H1 (cell line): ENCODE results near the gene C3orf20. TPM values are rescaled to one million over a fixed set of nuclear protein-coding genes. Genes with fewer than 3 reads are reported as not detected.

Experiments used
- CTCF ChIA-PET: fragments of 300-600 bp; sonication (Branson Sonifier 250); formaldehyde crosslinking; loops from one replicate; lab custom pipeline; 2021; ENCODE audit not compliant: partially characterized antibody; lab: Charles Lee
- POLR2A ChIA-PET: fragments of 300-600 bp; sonication (Branson Sonifier 250); formaldehyde crosslinking; loops from one replicate; lab custom pipeline; 2021; ENCODE audit warnings: inconsistent platforms; ENCODE audit not compliant: partially characterized antibody; lab: Charles Lee
- DNase-seq, 2 experiments: peaks; one replicate each; pipeline versions ENCODE4 v3.0.0 to v3.0.0-alpha.2; 2010 to 2022; ENCODE audit warnings: low spot score in 2 of 2, low read depth in 1 of 2, mixed read lengths in 1 of 2
- FAIRE-seq: peaks from 2 replicates; lab custom pipeline; 2011; peaks lifted over from hg19 to GRCh38; lab: Jason Lieb, UNC
- H2AFZ ChIP-seq: 2 replicates; pipeline ENCODE4 v1.8.1; 2012; ENCODE audit warnings: low read length, inconsistent platforms
- H2AK5ac ChIP-seq: 2 replicates; pipeline ENCODE4 v1.6.1; 2013; ENCODE audit warnings: low read depth, low read length
- H2BK120ac ChIP-seq: replicated peaks from 2 replicates; pipeline ENCODE3; 2013; ENCODE audit warnings: low read depth, low read length, inconsistent platforms
- H2BK12ac ChIP-seq: 2 replicates; pipeline ENCODE4 v1.6.1; 2013; ENCODE audit warnings: low read depth, low read length
- H2BK15ac ChIP-seq: 2 replicates; pipeline ENCODE4 v1.6.1; 2013; ENCODE audit warnings: low read length
- H2BK20ac ChIP-seq: 2 replicates; pipeline ENCODE4 v1.6.1; 2013; ENCODE audit warnings: low read length
- H2BK5ac ChIP-seq: 2 replicates; pipeline ENCODE4 v1.6.1; 2013; ENCODE audit warnings: low read depth, low read length
- H3K14ac ChIP-seq: 2 replicates; pipeline ENCODE4 v1.6.1; 2013; ENCODE audit warnings: inconsistent platforms; ENCODE audit not compliant: insufficient read length
- H3K18ac ChIP-seq: 2 replicates; pipeline ENCODE4 v1.6.1; 2013; ENCODE audit warnings: low read length; ENCODE audit errors: extremely low read depth
- H3K23ac ChIP-seq: 2 replicates; pipeline ENCODE4 v1.6.1; 2013; ENCODE audit warnings: inconsistent platforms; ENCODE audit not compliant: insufficient read length
- H3K23me2 ChIP-seq: 2 replicates; pipeline ENCODE4 v1.6.1; 2013; ENCODE audit warnings: low read depth, low read length
- H3K27ac ChIP-seq: 2 replicates; pipeline ENCODE4 v1.6.1; 2011; ENCODE audit warnings: low read depth, low read length, inconsistent platforms
- H3K27me3 ChIP-seq, 4 experiments: replicated peaks in 1 of 4; 1 replicate in 1 of 4; 2 replicates in 3 of 4; pipeline versions ENCODE4 v1.6.1 to v1.8.1; 2011 to 2013; ENCODE audit warnings: low read length in 3 of 4, mild to moderate bottlenecking in 3 of 4, inconsistent platforms in 2 of 4, mixed read lengths in 2 of 4, moderate library complexity in 1 of 4; ENCODE audit not compliant: control insufficient read depth in 3 of 4, insufficient read depth in 3 of 4; ENCODE audit errors: extremely low read depth in 1 of 4
- H3K36me3 ChIP-seq, 4 experiments: 2 replicates each; pipeline versions ENCODE4 v1.6.1 to v1.8.1; 2011 to 2013; ENCODE audit warnings: mild to moderate bottlenecking in 4 of 4, low read length in 3 of 4, moderate library complexity in 2 of 4, control low read depth in 1 of 4, inconsistent platforms in 1 of 4; ENCODE audit not compliant: insufficient read depth in 4 of 4, control insufficient read depth in 2 of 4
- H3K4ac ChIP-seq: replicated peaks from 2 replicates; pipeline ENCODE3; 2013; ENCODE audit warnings: low read length, low read depth, mixed read lengths, inconsistent platforms; ENCODE audit not compliant: insufficient read length
- H3K4me1 ChIP-seq, 4 experiments: replicated peaks in 1 of 4; 1 replicate in 1 of 4; 2 replicates in 3 of 4; pipeline versions ENCODE4 v1.6.1 to v1.8.1; 2011 to 2013; ENCODE audit warnings: low read length in 3 of 4, inconsistent platforms in 2 of 4, mixed read lengths in 1 of 4; ENCODE audit not compliant: insufficient read depth in 4 of 4, control insufficient read depth in 3 of 4
- H3K4me2 ChIP-seq, 2 experiments: 2 replicates each; pipeline versions ENCODE4 v1.6.1 to v1.8.1; 2011 to 2013; ENCODE audit warnings: low read depth in 2 of 2, low read length in 2 of 2, control low read depth in 1 of 2, inconsistent platforms in 1 of 2, mild to moderate bottlenecking in 1 of 2; ENCODE audit not compliant: insufficient read depth in 1 of 2
- H3K4me3 ChIP-seq, 4 experiments: fragments of 200-600, 300-600 bp in 1 of 4; sonication (generic), shearing (Covaris generic), sonication (Bioruptor Twin) in 1 of 4; 2 replicates each; pipeline versions ENCODE4 v1.5.1 to v1.8.1; 2011 to 2016; ENCODE audit warnings: low read length in 4 of 4, low read depth in 3 of 4, control low read depth in 2 of 4, inconsistent platforms in 2 of 4, mild to moderate bottlenecking in 2 of 4, mixed read lengths in 1 of 4, moderate library complexity in 1 of 4; ENCODE audit not compliant: insufficient read depth in 2 of 4; ENCODE audit errors: extremely low read depth in 1 of 4
- H3K56ac ChIP-seq: replicated peaks from 2 replicates; pipeline ENCODE3; 2013; ENCODE audit warnings: low read depth, mild to moderate bottlenecking, mixed read lengths, low read length, inconsistent platforms; ENCODE audit not compliant: insufficient read length
- H3K79me1 ChIP-seq: 2 replicates; pipeline ENCODE4 v1.6.1; 2013; ENCODE audit warnings: low read depth, low read length, control low read depth
- H3K79me2 ChIP-seq, 2 experiments: 2 replicates each; pipeline versions ENCODE4 v1.6.1 to v1.8.1; 2012 to 2013; ENCODE audit warnings: low read length in 2 of 2, mild to moderate bottlenecking in 2 of 2, inconsistent platforms in 1 of 2; ENCODE audit not compliant: insufficient read depth in 2 of 2, control insufficient read depth in 1 of 2
- H3K9ac ChIP-seq, 4 experiments: replicated peaks in 1 of 4; 1 replicate in 1 of 4; 2 replicates in 3 of 4; pipeline versions ENCODE4 v1.6.1 to v1.8.1; 2011 to 2013; ENCODE audit warnings: low read depth in 3 of 4, low read length in 3 of 4, control low read depth in 2 of 4, mild to moderate bottlenecking in 2 of 4, moderate library complexity in 2 of 4, inconsistent platforms in 1 of 4; ENCODE audit errors: extremely low read depth in 1 of 4
- H3K9me3 ChIP-seq, 2 experiments: 2 replicates each; pipeline versions ENCODE4 v1.6.1 to v1.8.1; 2012 to 2013; ENCODE audit warnings: mild to moderate bottlenecking in 2 of 2, moderate library complexity in 2 of 2, control low read depth in 1 of 2, inconsistent platforms in 1 of 2, low read depth in 1 of 2, low read length in 1 of 2, mixed read lengths in 1 of 2; ENCODE audit not compliant: insufficient read depth in 2 of 2
- H4K20me1 ChIP-seq, 2 experiments: replicated peaks in 1 of 2; 2 replicates each; pipeline versions ENCODE3 to v1.8.1; 2011 to 2013; ENCODE audit warnings: inconsistent platforms in 2 of 2, low read length in 2 of 2, mild to moderate bottlenecking in 1 of 2; ENCODE audit not compliant: insufficient read depth in 2 of 2, control insufficient read depth in 1 of 2
- H4K5ac ChIP-seq: 2 replicates; pipeline ENCODE4 v1.6.1; 2013; ENCODE audit warnings: low read length, low read depth, mixed read lengths, inconsistent platforms; ENCODE audit not compliant: insufficient read length
- H4K8ac ChIP-seq: 2 replicates; pipeline ENCODE4 v1.8.0; 2013; ENCODE audit warnings: mild to moderate bottlenecking, moderate library complexity, low read length, inconsistent platforms; ENCODE audit not compliant: insufficient read depth; ENCODE audit errors: extremely low read depth
- H4K91ac ChIP-seq: replicated peaks from 2 replicates; pipeline ENCODE3; 2013; ENCODE audit warnings: low read length, mixed read lengths, inconsistent platforms; ENCODE audit not compliant: insufficient read length
- CHD2 ChIP-seq: IDR thresholded peaks from 2 replicates; pipeline ENCODE4 v1.6.1; 2012; ENCODE audit warnings: low read length, improper control_type of control experiment
- CTCF ChIP-seq, 3 experiments: IDR thresholded peaks; 1 replicate in 2 of 3; 2 replicates in 1 of 3; pipeline versions ENCODE4 v1.5.1 to v1.6.1; 2011; ENCODE audit warnings: low read length in 3 of 3, mild to moderate bottlenecking in 3 of 3, inconsistent platforms in 2 of 3, low read depth in 1 of 3, moderate library complexity in 1 of 3; ENCODE audit not compliant: insufficient read depth in 1 of 3; ENCODE audit errors: control extremely low read depth in 1 of 3
- GABPA ChIP-seq: IDR thresholded peaks from 2 replicates; pipeline ENCODE4 v1.6.1; 2011; ENCODE audit warnings: mild to moderate bottlenecking, low read length, moderate library complexity, borderline replicate concordance; ENCODE audit not compliant: insufficient read depth
- GTF2F1 ChIP-seq: IDR thresholded peaks from 2 replicates; pipeline ENCODE4 v1.6.1; 2012; ENCODE audit warnings: low read depth, low read length, improper control_type of control experiment, borderline replicate concordance
- RAD21 ChIP-seq, 2 experiments: IDR thresholded peaks in 1 of 2; conservative IDR thresholded peaks in 1 of 2; 2 replicates each; pipeline ENCODE4 v1.6.1; 2011; ENCODE audit warnings: low read depth in 2 of 2, low read length in 2 of 2, improper control_type of control experiment in 1 of 2, inconsistent platforms in 1 of 2, mild to moderate bottlenecking in 1 of 2, moderate library complexity in 1 of 2
- SUZ12 ChIP-seq: fragments of 200-600 bp; sonication (generic); IDR thresholded peaks from 2 replicates; pipeline ENCODE4 v1.6.1; 2012; ENCODE audit warnings: mild to moderate bottlenecking, inconsistent platforms, low read length, moderate library complexity, mixed read lengths
- WGBS, 2 experiments: shearing (Covaris generic) in 1 of 2; methylation state at CpG; one replicate each; pipeline versions ENCODE4 v1.1.6 to v1.1.7; 2013 to 2015; ENCODE audit warnings: low lambda C conversion rate in 2 of 2, mixed read lengths in 2 of 2, inconsistent platforms in 1 of 2, low coverage in 1 of 2, missing lambda C conversion rate in 1 of 2; ENCODE audit not compliant: insufficient replicate concordance in 2 of 2, insufficient coverage in 1 of 2, insufficient read length in 1 of 2; ENCODE audit errors: extremely low coverage in 1 of 2, missing lambda C conversion rate in 1 of 2; 5-methylcytosine and 5-hydroxymethylcytosine counted together
- polyA plus RNA-seq, 7 experiments: library from polyadenylated mRNA; depleted of rRNA in 3 of 7; stranded (reverse) in 5 of 7; unstranded in 2 of 7; fragments of >200 nt in 5 of 7; fragments of 200-250 nt in 2 of 7; gene quantifications; 1 replicate in 5 of 7; 2 replicates in 1 of 7; 4 replicates in 1 of 7; pipeline versions ENCODE4 v1.2.1 to v1.2.3, GENCODE V29; 2011 to 2013; ENCODE audit warnings: missing spikeins in 2 of 7, mixed read lengths in 2 of 7
- total RNA-seq: library from RNA; stranded (reverse); fragmentation: NEBNext Ultra II Directional; extraction: Animal tissue kit (Norgen Biotek cat#: 25700); gene quantifications from 2 replicates; pipeline ENCODE4 v1.2.1, GENCODE V29; 2021

C3orf20 gene
- total and polyA plus RNA-seq, 2 of the 8 experiments (the other 6 are each of a cell fraction or from before 2014, with no cell fraction given): not detected

DNA sequence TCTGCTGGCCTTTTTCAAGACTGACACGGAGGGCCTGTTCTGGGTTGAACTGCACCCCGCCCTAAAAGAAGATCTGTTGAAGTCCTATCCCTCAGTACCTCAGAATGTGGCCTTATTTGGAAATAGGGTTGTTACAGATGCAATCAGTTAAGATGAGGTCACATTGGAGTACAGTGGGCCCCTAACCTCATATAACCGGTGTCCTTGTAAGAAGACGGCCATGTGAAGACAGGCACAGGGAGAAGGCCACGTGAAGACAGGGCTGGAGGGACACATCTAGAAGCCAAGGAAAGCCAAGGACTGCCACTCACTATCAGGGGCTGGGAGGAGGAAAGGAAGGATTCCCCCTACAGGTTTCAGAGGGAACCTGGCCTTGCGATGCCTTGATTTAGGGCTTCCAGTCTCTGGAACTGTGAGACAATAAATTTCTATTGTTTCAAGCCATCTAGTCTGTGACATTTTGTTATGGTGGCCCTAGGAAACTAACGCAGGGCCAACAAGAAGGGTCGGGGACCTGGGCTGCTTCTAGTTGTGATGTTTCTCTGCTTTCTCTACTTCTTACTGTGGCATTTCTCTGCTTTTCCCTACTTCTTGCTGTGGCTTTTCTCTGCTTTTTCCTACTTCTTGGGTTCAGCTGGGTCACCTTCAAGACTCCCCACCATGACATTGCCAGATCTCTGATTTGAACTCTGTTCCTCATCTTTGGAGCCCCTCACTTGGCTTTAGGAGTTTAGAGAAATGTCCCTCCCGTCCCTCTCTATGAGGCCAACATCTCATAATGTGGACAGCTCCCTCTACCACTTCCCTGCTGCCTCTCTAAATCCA lies 28.1 kb upstream of the C3orf20 start:
- H3K36me3 ChIP-seq: no peaks in the 10 kb centered on the region
- POLR2A ChIA-PET: interaction anchor here (0.6 to 0.7 kb wide), 2 partner anchors 224 to 280 kb away, joined by 3 to 5 read pairs; no protein-coding TSS in a partner anchor
- H2BK5ac ChIP-seq: no peak overlapping the region
- no peaks in the 10 kb centered on the region for H3K9me3 ChIP-seq
- H3K18ac ChIP-seq: no peak overlapping the region
- no peaks in the 10 kb centered on the region for H3K79me1 ChIP-seq
- TF ChIP-seq CHD2 (no peak), GABPA (no peak), SUZ12 (no peak), RAD21 (IDR thresholded peaks at IDR 0.05 in 1 of 2, conservative IDR thresholded peaks at IDR 0.05 in 1 of 2; ENCODE audit: low read depth in 2 of 2, low read length in 2 of 2) (peak; percentile 16 to 45; a peak in 3 of 4 replicates), GTF2F1 (no peak), CTCF (IDR thresholded peaks at IDR 0.05; ENCODE audit: control extremely low read depth in 1 of 3, insufficient read depth in 1 of 3, low read depth in 1 of 3, low read length in 3 of 3) (peak; percentile 37 to 55 (median 48))
- no peak overlapping the region for H3K27ac ChIP-seq
- H3K14ac ChIP-seq: no peak overlapping the region
- H2AFZ ChIP-seq: peak overlapping the region; percentile 65; the same call in 1 of the 2 replicates
- no peak overlapping the region for H4K8ac ChIP-seq
- no peak overlapping the region for H3K4ac ChIP-seq
- H2BK15ac ChIP-seq: no peak overlapping the region
- no peak overlapping the region for H3K9ac ChIP-seq
- no peak for DNase-seq
- H2BK12ac ChIP-seq: no peak overlapping the region
- H4K91ac ChIP-seq: no peak overlapping the region
- no peak for FAIRE-seq
- 81% methylated on average over 9 of the region's 9 CpGs; no CpG with 5 or more reads in 1 of the 2 experiments for WGBS, 2 experiments
- H3K23ac ChIP-seq: no peak overlapping the region
- H2BK20ac ChIP-seq: no peak overlapping the region
- no peaks in the 10 kb centered on the region for H3K23me2 ChIP-seq
- H3K79me2 ChIP-seq: peaks cover 0 to 2% of the 10 kb centered on the region in 2 experiments; a peak in 1 of 4 replicates
- H3K56ac ChIP-seq: no peak overlapping the region
- H3K4me1 ChIP-seq: no peaks in the 10 kb centered on the region
- no peak overlapping the region for H2AK5ac ChIP-seq
- no peak overlapping the region for H3K4me3 ChIP-seq
- no peak overlapping the region for H2BK120ac ChIP-seq
- CTCF ChIA-PET: interaction anchor here (0.7 to 3.0 kb wide), 8 partner anchors 11 to 151 kb away, joined by 3 to 23 read pairs (median 3); no protein-coding TSS in a partner anchor
- H4K20me1 ChIP-seq: no peaks in the 10 kb centered on the region
- no peak overlapping the region for H3K4me2 ChIP-seq
- no peaks in the 10 kb centered on the region; a peak in 1 of 7 replicates for H3K27me3 ChIP-seq
- no peak overlapping the region for H4K5ac ChIP-seq
